ENCODE measurements around the gene NFATC3.

DNA sequence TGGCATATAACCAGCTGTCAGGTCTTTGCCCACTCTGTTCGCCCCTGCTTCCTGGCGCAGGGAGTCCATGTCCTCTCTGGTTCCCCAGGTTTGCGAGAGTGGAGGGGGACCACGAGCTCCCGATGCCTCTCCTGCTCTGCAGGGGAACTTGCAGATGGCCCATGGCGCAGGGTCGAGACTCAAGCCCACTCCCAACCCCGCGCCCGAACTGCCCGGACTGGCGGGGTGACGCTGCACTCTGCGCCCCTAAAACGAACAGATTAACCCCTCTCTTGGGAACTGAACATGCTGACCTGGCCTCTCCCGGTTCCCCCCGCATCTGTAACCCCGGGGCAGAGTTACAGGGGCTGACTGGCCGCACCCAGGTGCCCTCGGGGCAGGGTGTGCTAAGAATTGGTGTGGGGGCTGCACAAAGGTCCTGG is 159.3 kb downstream of the NFATC3 start:
- TF ChIP-seq, protein P1, sequence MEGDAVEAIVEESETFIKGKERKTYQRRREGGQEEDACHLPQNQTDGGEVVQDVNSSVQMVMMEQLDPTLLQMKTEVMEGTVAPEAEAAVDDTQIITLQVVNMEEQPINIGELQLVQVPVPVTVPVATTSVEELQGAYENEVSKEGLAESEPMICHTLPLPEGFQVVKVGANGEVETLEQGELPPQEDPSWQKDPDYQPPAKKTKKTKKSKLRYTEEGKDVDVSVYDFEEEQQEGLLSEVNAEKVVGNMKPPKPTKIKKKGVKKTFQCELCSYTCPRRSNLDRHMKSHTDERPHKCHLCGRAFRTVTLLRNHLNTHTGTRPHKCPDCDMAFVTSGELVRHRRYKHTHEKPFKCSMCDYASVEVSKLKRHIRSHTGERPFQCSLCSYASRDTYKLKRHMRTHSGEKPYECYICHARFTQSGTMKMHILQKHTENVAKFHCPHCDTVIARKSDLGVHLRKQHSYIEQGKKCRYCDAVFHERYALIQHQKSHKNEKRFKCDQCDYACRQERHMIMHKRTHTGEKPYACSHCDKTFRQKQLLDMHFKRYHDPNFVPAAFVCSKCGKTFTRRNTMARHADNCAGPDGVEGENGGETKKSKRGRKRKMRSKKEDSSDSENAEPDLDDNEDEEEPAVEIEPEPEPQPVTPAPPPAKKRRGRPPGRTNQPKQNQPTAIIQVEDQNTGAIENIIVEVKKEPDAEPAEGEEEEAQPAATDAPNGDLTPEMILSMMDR (IDR thresholded peaks at IDR 0.05): no peak
- no peak for TF ChIP-seq POLR2A (IDR thresholded peaks at IDR 0.05)

Data from uterus (tissue), 2 donors.